Measurements from ENCODE around the gene SPATA6L.

SPATA6L gene

GRCh38 chr9:4640027-4640426 lies 26.3 kb downstream of the SPATA6L start:
- DNase-seq (ENCODE audit: low read depth) = peak; percentile 42
- no peak overlapping the region for H3K4me3 ChIP-seq (replicated peaks; ENCODE audit: low read depth, low read length)
- TF ChIP-seq, protein P1, sequence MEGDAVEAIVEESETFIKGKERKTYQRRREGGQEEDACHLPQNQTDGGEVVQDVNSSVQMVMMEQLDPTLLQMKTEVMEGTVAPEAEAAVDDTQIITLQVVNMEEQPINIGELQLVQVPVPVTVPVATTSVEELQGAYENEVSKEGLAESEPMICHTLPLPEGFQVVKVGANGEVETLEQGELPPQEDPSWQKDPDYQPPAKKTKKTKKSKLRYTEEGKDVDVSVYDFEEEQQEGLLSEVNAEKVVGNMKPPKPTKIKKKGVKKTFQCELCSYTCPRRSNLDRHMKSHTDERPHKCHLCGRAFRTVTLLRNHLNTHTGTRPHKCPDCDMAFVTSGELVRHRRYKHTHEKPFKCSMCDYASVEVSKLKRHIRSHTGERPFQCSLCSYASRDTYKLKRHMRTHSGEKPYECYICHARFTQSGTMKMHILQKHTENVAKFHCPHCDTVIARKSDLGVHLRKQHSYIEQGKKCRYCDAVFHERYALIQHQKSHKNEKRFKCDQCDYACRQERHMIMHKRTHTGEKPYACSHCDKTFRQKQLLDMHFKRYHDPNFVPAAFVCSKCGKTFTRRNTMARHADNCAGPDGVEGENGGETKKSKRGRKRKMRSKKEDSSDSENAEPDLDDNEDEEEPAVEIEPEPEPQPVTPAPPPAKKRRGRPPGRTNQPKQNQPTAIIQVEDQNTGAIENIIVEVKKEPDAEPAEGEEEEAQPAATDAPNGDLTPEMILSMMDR (IDR thresholded peaks at IDR 0.05; ENCODE audit: low read length, missing control alignments) = peak; percentile 49

GRCh38 chr9:4639420-4639819 lies 26.9 kb downstream of the SPATA6L start:
- TF ChIP-seq, protein P1 (IDR thresholded peaks at IDR 0.05; ENCODE audit: low read length, missing control alignments) = no peak
- no peak for DNase-seq (ENCODE audit: low read depth)
- H3K4me3 ChIP-seq (replicated peaks; ENCODE audit: low read depth, low read length) = no peak overlapping the region

- TF ChIP-seq, protein P1 (IDR thresholded peaks at IDR 0.05; ENCODE audit: low read length, missing control alignments) = no peak
- DNase-seq (ENCODE audit: low read depth) = no peak
- no peak overlapping the region for H3K4me3 ChIP-seq (replicated peaks; ENCODE audit: low read depth, low read length)
These were observed 27.3 kb downstream of the SPATA6L start for GRCh38 chr9:4638968-4639367.

GRCh38 chr9:4630836-4631235 lies 35.4 kb downstream of the SPATA6L start:
- H3K4me3 ChIP-seq (replicated peaks; ENCODE audit: low read depth, low read length) = no peak overlapping the region
- no peak for DNase-seq (ENCODE audit: low read depth)
- TF ChIP-seq, protein P1 (IDR thresholded peaks at IDR 0.05; ENCODE audit: low read length, missing control alignments) = no peak

DNA sequence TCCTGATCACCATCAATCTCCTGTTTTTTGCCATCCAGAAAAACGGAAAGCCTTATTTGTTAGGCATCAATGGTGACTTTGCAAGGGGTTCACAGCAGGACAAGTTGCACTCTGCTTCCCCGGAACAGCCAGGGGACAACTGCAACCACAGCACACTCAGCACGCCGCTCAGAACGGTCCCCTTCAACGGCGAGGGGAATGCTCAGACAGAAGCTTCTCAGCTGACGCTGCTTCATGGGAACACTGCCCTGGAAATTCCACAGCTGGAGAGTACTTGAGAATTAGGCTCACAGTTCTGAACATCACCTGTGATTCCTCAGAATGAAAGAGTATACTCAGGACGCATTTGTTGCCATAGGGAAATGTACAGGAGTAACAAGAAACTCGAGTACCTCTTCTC lies 44.3 kb downstream of the SPATA6L start:
- no peak for DNase-seq (ENCODE audit: low read depth)
- TF ChIP-seq, protein P1 (IDR thresholded peaks at IDR 0.05; ENCODE audit: low read length, missing control alignments) = no peak
- H3K4me3 ChIP-seq (replicated peaks; ENCODE audit: low read depth, low read length) = no peak overlapping the region

- TF ChIP-seq, protein P1 (IDR thresholded peaks at IDR 0.05; ENCODE audit: low read length, missing control alignments) = no peak
- no peak overlapping the region for H3K4me3 ChIP-seq (replicated peaks; ENCODE audit: low read depth, low read length)
- DNase-seq (ENCODE audit: low read depth) = peak; percentile 60
These were observed 45.3 kb downstream of the SPATA6L start for GRCh38 chr9:4620881-4621555.
